Stimulated activated CD8-positive, alpha-beta memory T cell treated with anti-CD3 and anti-CD28 coated beads, Interleukin-12 subunit alpha, Interleukin-12 subunit beta, amount 100 ng/mL, for 24 hours (primary cell): ENCODE results near the gene ISLR.
"Not testable (repeated sequence)": the region's sequence is repeated elsewhere in the genome, so short reads cannot be mapped to it uniquely, and the experiment has no call there.

Source experiments
- DNase-seq: peaks from one replicate; pipeline ENCODE4 v3.0.0-alpha.2; 2020; ENCODE audit errors: extremely low read depth

ISLR gene

GRCh38 chr15:74136814-74137536, 36.5 kb upstream of the ISLR start:
- DNase-seq = no peak

GRCh38 chr15:74137537-74137894, 36.0 kb upstream of the ISLR start:
- DNase-seq = no peak

GRCh38 chr15:74138642-74139041, 34.9 kb upstream of the ISLR start:
- no peak for DNase-seq

- DNase-seq = no peak
Measured at GRCh38 chr15:74141591-74141990, 31.9 kb upstream of the ISLR start.

GRCh38 chr15:74144153-74144775, 29.2 kb upstream of the ISLR start:
- DNase-seq = no peak

- no peak for DNase-seq
Measured at GRCh38 chr15:74146277-74146800, 27.2 kb upstream of the ISLR start.

GRCh38 chr15:74147051-74147450, 26.5 kb upstream of the ISLR start:
- no peak for DNase-seq

- no peak for DNase-seq
Measured at GRCh38 chr15:74155766-74156417, 17.6 kb upstream of the ISLR start.

GRCh38 chr15:74156678-74157411, 16.7 kb upstream of the ISLR start:
- DNase-seq = no peak

GRCh38 chr15:74157868-74158827, 15.4 kb upstream of the ISLR start:
- DNase-seq = no peak

GRCh38 chr15:74158855-74159650, 14.5 kb upstream of the ISLR start:
- DNase-seq = no peak

- DNase-seq = no peak
Measured at GRCh38 chr15:74159773-74160172, 13.7 kb upstream of the ISLR start.

GRCh38 chr15:74160390-74160789, 13.1 kb upstream of the ISLR start:
- not testable (repeated sequence) for DNase-seq

GRCh38 chr15:74162195-74162536, 11.3 kb upstream of the ISLR start:
- DNase-seq = not testable (repeated sequence)

GRCh38 chr15:74165461-74165860, 8.0 kb upstream of the ISLR start:
- no peak for DNase-seq

- DNase-seq = no peak
Measured at GRCh38 chr15:74167891-74168331, 5.6 kb upstream of the ISLR start.

GRCh38 chr15:74168711-74169126, 4.8 kb upstream of the ISLR start:
- no peak for DNase-seq

GRCh38 chr15:74170071-74170844, 3.3 kb upstream of the ISLR start:
- no peak for DNase-seq

GRCh38 chr15:74170875-74171578, 2.5 kb upstream of the ISLR start:
- no peak for DNase-seq
